GM12878 (cell line): ENCODE results near the gene ERV3-1.
"Not testable (repeated sequence)": the region's sequence is repeated elsewhere in the genome, so short reads cannot be mapped to it uniquely, and the experiment has no call there.

Source experiments
- ATF2 ChIP-seq: IDR thresholded peaks from 2 replicates; pipeline ENCODE4 v1.6.1; 2012; ENCODE audit warnings: low read length, inconsistent platforms
- BHLHE40 ChIP-seq, 2 experiments: fragments of 450-650 bp in 1 of 2; IDR thresholded peaks; 2 replicates each; pipeline ENCODE4 v1.6.1; 2011 to 2017; ENCODE audit warnings: low read depth in 2 of 2, borderline replicate concordance in 1 of 2, improper control_type of control experiment in 1 of 2, low read length in 1 of 2, mild to moderate bottlenecking in 1 of 2
- CTCF ChIP-seq, 3 experiments: IDR thresholded peaks in 2 of 3; conservative IDR thresholded peaks in 1 of 3; 2 replicates each; pipeline ENCODE4 v1.5.1; 2011; ENCODE audit warnings: low read depth in 3 of 3, low read length in 3 of 3, mild to moderate bottlenecking in 3 of 3, control low read depth in 2 of 3, moderate library complexity in 2 of 3, inconsistent platforms in 1 of 3, mixed read lengths in 1 of 3; ENCODE audit not compliant: control insufficient read depth in 2 of 3, insufficient read depth in 1 of 3; ENCODE audit errors: extremely low read depth in 1 of 3
- FOXK2 ChIP-seq: fragments of 450-650 bp; IDR thresholded peaks from 2 replicates; pipeline ENCODE4 v1.6.1; 2017; ENCODE audit warnings: mild to moderate bottlenecking, moderate library complexity
- FOXM1 ChIP-seq: IDR thresholded peaks from 2 replicates; pipeline ENCODE4 v1.6.1; 2012; ENCODE audit warnings: low read depth, mild to moderate bottlenecking, inconsistent platforms, low read length, moderate library complexity
- IKZF1 ChIP-seq: fragments of 450-650 bp; conservative IDR thresholded peaks from 2 replicates; pipeline ENCODE4 v1.6.1; 2017; ENCODE audit warnings: antibody characterized with exemption, mild to moderate bottlenecking
- KDM1A ChIP-seq: fragments of 200-600 bp; sonication (generic); IDR thresholded peaks from 2 replicates; pipeline ENCODE4 v1.6.1; 2016; ENCODE audit warnings: borderline replicate concordance
- MAX ChIP-seq: IDR thresholded peaks from 2 replicates; pipeline ENCODE4 v1.6.1; 2012; ENCODE audit warnings: low read depth, low read length, improper control_type of control experiment
- POLR2A ChIP-seq: IDR thresholded peaks from 2 replicates; pipeline ENCODE4 v1.6.1; 2011; ENCODE audit warnings: low read depth, mild to moderate bottlenecking, low read length
- SMC3 ChIP-seq: IDR thresholded peaks from 2 replicates; pipeline ENCODE4 v1.6.1; 2011; ENCODE audit warnings: low read length, improper control_type of control experiment, borderline replicate concordance
- ZBTB33 ChIP-seq: fragments of 450-650 bp; IDR thresholded peaks from 2 replicates; pipeline ENCODE4 v1.6.1; 2017; ENCODE audit warnings: mild to moderate bottlenecking

- TF ChIP-seq POLR2A; BHLHE40 (IDR thresholded peaks at IDR 0.05; ENCODE audit: borderline replicate concordance in 1 of 2, low read depth in 2 of 2, low read length in 1 of 2); CTCF (IDR thresholded peaks at IDR 0.05 in 2 of 3, conservative IDR thresholded peaks at IDR 0.05 in 1 of 3; ENCODE audit: control insufficient read depth in 2 of 3, extremely low read depth in 1 of 3, insufficient read depth in 1 of 3, low read depth in 3 of 3, low read length in 3 of 3); ZBTB33; FOXM1; ATF2; IKZF1; FOXK2; KDM1A; MAX; SMC3: not testable (repeated sequence)
Measured at GRCh38 chr7:65025023-65025422, 18.5 kb upstream of the ERV3-1 start.
